ENCODE data around the gene TNNI2.

TNNI2 gene

GRCh38 chr11:1843796-1844195 lies 5.0 kb downstream of the TNNI2 start:
- TF ChIP-seq CTCF (IDR thresholded peaks at IDR 0.05) = no peak
- no peaks in the 10 kb centered on the region for H3K9me3 ChIP-seq
- H3K36me3 ChIP-seq = no peaks in the 10 kb centered on the region
- peak overlapping the region; percentile 100 for H3K27ac ChIP-seq
- H3K4me1 ChIP-seq (ENCODE audit: control insufficient read depth in 1 of 2, insufficient read depth in 1 of 2, low read depth in 1 of 2, low read length in 1 of 2) = peaks cover 98 to 100% of the 10 kb centered on the region in 2 experiments
- no peaks in the 10 kb centered on the region for H3K27me3 ChIP-seq
- H3K4me3 ChIP-seq (ENCODE audit: low read depth in 1 of 2, low read length in 1 of 2) = peak overlapping the region; percentile 52 to 55

- peak overlapping the region; percentile 52 to 55 for H3K4me3 ChIP-seq (ENCODE audit: low read depth in 1 of 2, low read length in 1 of 2)
- H3K36me3 ChIP-seq = no peaks in the 10 kb centered on the region
- H3K4me1 ChIP-seq (ENCODE audit: control insufficient read depth in 1 of 2, insufficient read depth in 1 of 2, low read depth in 1 of 2, low read length in 1 of 2) = peaks cover 99 to 100% of the 10 kb centered on the region in 2 experiments
- TF ChIP-seq CTCF (IDR thresholded peaks at IDR 0.05) = peak; percentile 43
- no peaks in the 10 kb centered on the region for H3K9me3 ChIP-seq
- H3K27me3 ChIP-seq = no peaks in the 10 kb centered on the region
- H3K27ac ChIP-seq = peak overlapping the region; percentile 100
Observed at GRCh38 chr11:1844221-1845094, 5.7 kb downstream of the TNNI2 start.

- Histone ChIP-seq H3K9me3 (no peaks in the 10 kb centered on the region), H3K4me1 (ENCODE audit: control insufficient read depth in 1 of 2, insufficient read depth in 1 of 2, low read depth in 1 of 2, low read length in 1 of 2) (peaks cover 99 to 100% of the 10 kb centered on the region in 2 experiments), H3K27ac (peak overlapping the region; percentile 100), H3K36me3 (no peaks in the 10 kb centered on the region), H3K27me3 (no peaks in the 10 kb centered on the region), H3K4me3 (ENCODE audit: low read depth in 1 of 2, low read length in 1 of 2) (peak overlapping the region; percentile 52 to 55)
- TF ChIP-seq CTCF (IDR thresholded peaks at IDR 0.05) = no peak
Observed at GRCh38 chr11:1845095-1845429, 6.3 kb downstream of the TNNI2 start.

- H3K9me3 ChIP-seq = no peaks in the 10 kb centered on the region
- H3K27ac ChIP-seq = peak overlapping the region; percentile 100
- peak overlapping the region in 1 of 2 experiments; percentile 52 for H3K4me3 ChIP-seq (ENCODE audit: low read depth in 1 of 2, low read length in 1 of 2)
- no peaks in the 10 kb centered on the region for H3K27me3 ChIP-seq
- H3K36me3 ChIP-seq = no peaks in the 10 kb centered on the region
- H3K4me1 ChIP-seq (ENCODE audit: control insufficient read depth in 1 of 2, insufficient read depth in 1 of 2, low read depth in 1 of 2, low read length in 1 of 2) = peaks cover 97% of the 10 kb centered on the region in 2 experiments
- TF ChIP-seq CTCF (IDR thresholded peaks at IDR 0.05) = no peak
Observed at GRCh38 chr11:1845561-1846452, 7.0 kb downstream of the TNNI2 start.

- H3K27me3 ChIP-seq = no peaks in the 10 kb centered on the region
- H3K4me1 ChIP-seq (ENCODE audit: control insufficient read depth in 1 of 2, insufficient read depth in 1 of 2, low read depth in 1 of 2, low read length in 1 of 2) = peaks cover 97% of the 10 kb centered on the region in 2 experiments
Observed at GRCh38 chr11:1846453-1846932, 7.7 kb downstream of the TNNI2 start.

More at GRCh38 chr11:1846453-1846932, 7.7 kb downstream of the TNNI2 start:
- Histone ChIP-seq H3K4me3 (ENCODE audit: low read depth in 1 of 2, low read length in 1 of 2) (no peak overlapping the region), H3K9me3 (no peaks in the 10 kb centered on the region), H3K36me3 (no peaks in the 10 kb centered on the region), H3K27ac (peak overlapping the region; percentile 100)
- no peak for TF ChIP-seq CTCF (IDR thresholded peaks at IDR 0.05)

All from neutrophil (primary cell).